Mononuclear cell (primary cell): ENCODE results near the gene METTL21A. TPM values are rescaled to one million over a fixed set of nuclear protein-coding genes. Genes with fewer than 3 reads are reported as not detected.
A peak's percentile ranks its signal among the peaks of the same experiment; 100 is the strongest.

Source experiments
- H3K27me3 ChIP-seq: 2 replicates; pipeline ENCODE4 v1.6.0; 2011; ENCODE audit warnings: low read length, control low read depth; ENCODE audit not compliant: insufficient read depth
- H3K4me1 ChIP-seq: 2 replicates; pipeline ENCODE4 v1.5.1; 2011; ENCODE audit warnings: mild to moderate bottlenecking, low read length, control low read depth; ENCODE audit not compliant: insufficient read depth
- H3K4me3 ChIP-seq: 2 replicates; pipeline ENCODE4 v1.5.1; 2011; ENCODE audit warnings: mild to moderate bottlenecking, low read length, moderate library complexity
- H3K9me3 ChIP-seq: 2 replicates; pipeline ENCODE4 v1.5.1; 2011; ENCODE audit warnings: low read depth, mild to moderate bottlenecking, control low read depth, low read length
- total RNA-seq: library from RNA; depleted of rRNA; stranded (reverse); fragments of >200 nt; gene quantifications from one replicate; pipeline ENCODE4 v1.2.3, GENCODE V29; 2012

Gene METTL21A
- total RNA-seq, 1 donor: 13.2 TPM

DNA sequence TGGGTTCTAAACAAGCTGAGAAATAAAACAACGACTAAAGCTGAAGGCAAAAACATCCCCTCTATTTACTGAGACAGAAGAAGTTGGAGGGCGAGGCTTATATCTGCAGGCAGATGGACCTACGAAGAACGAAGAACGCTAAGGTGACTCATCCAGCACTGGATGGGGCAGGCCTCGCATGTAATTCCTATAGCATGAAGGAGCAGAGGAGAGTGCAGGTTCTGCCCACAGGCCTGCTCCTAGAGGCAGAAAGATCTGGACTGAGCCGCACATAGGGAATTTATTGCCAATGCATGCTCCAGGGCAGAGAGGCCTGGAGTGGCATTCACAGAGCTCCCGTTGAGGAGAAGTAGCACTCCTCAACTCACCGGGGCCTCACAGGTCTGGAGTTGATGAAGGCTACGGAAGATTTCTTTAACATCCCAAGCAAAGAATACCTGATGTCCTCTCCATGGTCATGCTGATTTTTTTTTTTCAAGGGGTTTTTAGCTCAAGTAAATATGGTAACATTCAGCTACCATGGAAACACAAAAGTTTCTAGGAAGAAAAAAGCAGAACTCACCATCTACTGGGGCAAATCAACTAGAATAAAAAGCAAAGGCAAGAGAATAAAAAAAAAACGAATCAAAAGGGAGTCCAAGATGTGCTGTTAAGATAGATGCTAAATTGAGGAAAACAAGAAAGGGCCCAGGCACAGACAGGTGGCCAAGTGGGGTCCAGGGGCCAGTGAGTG lies 10.4 kb upstream of the METTL21A start:
- H3K4me1 ChIP-seq: peaks cover 38% of the 10 kb centered on the region
- no peaks in the 10 kb centered on the region for H3K27me3 ChIP-seq
- H3K4me3 ChIP-seq: no peak overlapping the region
- no peaks in the 10 kb centered on the region for H3K9me3 ChIP-seq

GRCh38 chr2:207633686-207634085 lies 8.5 kb upstream of the METTL21A start:
- H3K9me3 ChIP-seq: no peaks in the 10 kb centered on the region
- no peaks in the 10 kb centered on the region for H3K27me3 ChIP-seq
- no peak overlapping the region for H3K4me3 ChIP-seq
- peaks cover 41% of the 10 kb centered on the region for H3K4me1 ChIP-seq

DNA sequence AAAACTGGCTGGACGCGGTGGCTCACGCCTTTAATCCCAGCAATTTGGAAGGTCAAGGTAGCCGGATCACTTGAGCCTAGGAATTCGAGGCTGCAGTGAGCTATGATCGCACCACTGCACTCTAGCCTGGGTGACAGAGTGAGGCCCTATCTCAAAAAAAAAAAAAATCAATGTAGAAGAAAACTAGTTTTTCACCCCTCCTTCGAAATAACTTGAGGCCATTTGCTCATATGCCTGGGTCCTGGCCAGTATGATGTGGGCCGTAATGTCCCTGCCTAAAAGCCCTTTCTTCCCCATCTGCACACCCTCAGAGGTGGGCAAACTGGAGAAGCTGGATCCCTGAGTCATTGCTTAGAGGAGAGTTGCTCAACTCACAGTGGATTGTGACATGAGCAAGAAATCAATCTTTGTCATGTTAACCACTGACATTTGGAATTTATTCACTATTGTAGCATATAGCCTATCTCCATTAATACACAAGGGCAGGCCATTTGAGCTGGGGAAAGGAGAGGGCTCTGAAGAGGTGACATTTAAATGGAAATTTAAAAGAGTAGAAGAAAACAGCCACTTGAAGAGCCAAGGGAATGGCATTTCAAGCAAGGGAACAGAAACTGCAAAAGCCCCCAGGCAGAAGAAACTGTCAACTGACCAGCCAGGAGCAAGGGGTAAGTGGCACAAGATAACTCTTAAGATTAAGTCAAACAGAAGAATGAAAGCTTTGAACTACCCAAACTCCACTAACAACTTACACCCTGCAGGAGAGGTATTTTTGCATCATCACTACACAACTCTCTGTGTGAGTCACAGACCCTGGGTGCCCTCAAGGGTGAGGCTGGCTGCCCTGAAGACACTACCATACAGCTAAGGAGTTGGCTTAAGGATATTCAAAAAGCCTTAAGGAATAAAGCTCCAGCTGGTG lies 7.6 kb upstream of the METTL21A start:
- Histone ChIP-seq H3K9me3 (no peaks in the 10 kb centered on the region), H3K27me3 (no peaks in the 10 kb centered on the region), H3K4me1 (peaks cover 41% of the 10 kb centered on the region), H3K4me3 (no peak overlapping the region)

DNA sequence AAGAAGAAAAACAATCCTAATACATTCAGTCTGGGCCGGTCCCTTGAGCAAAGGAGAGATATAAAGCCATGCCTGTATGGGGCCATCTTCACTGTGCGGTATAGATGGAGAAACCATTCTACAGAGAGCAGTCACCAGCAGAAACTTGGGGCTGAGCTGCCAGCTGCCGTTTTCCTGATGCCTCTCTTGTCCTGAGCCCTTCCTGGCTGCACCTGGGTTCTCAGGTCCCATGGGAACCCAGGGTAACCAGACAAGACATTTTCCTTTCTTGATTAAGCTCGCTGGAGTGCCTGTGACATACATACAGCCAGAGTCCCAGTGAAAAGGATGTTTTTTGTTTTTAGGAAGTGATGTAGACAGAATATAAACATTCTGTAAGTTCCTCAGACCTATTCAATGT lies 5.3 kb upstream of the METTL21A start:
- Histone ChIP-seq H3K4me3 (no peak overlapping the region), H3K9me3 (no peaks in the 10 kb centered on the region), H3K4me1 (peaks cover 44% of the 10 kb centered on the region), H3K27me3 (no peaks in the 10 kb centered on the region)

GRCh38 chr2:207629553-207629952 lies 4.4 kb upstream of the METTL21A start:
- no peaks in the 10 kb centered on the region for H3K27me3 ChIP-seq
- peaks cover 42% of the 10 kb centered on the region for H3K4me1 ChIP-seq
- no peaks in the 10 kb centered on the region for H3K9me3 ChIP-seq
- no peak overlapping the region for H3K4me3 ChIP-seq

DNA sequence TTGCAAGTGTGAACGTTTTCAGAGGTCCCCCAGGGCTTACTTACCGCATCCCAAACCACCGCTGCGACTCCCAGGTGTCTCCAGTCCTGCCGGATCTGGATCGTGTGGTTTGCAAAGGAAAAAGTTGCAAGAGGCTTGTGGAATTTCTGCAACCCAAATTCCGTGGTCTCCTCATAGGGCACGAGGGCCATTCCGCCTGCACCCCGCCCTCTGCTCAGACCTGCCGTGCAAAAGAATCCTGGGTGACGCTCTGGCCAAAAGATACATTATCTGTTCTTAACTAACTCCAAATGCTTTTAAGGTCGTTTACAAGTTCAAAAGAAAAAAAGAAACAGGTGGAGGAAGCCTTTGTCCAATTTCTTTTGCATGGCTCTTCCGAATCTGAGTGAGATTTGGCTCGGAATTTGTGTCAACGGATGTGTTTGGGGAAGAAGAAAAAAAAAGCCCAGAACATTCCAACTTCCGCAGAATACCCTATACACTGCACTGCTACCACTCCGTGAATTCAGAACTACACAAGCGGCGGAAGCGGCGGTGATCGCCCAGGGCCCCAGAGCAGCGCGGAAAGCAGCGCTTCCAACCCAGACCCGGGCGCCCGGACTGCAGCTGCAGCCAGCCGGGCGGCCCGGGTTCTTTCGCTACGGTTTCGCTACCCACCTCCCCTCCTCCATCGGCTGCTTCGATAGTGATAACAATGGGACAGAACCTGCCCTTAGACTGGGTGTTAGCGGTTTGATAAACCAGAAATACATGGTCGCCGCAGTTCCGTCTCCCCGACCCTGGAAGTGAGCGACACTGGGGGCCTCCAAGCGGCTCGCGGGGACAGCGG lies 795 bp downstream of the METTL21A start:
- Histone ChIP-seq H3K4me1 (peaks cover 62% of the 10 kb centered on the region), H3K27me3 (no peaks in the 10 kb centered on the region), H3K4me3 (peak overlapping the region; percentile 88), H3K9me3 (no peaks in the 10 kb centered on the region)

DNA sequence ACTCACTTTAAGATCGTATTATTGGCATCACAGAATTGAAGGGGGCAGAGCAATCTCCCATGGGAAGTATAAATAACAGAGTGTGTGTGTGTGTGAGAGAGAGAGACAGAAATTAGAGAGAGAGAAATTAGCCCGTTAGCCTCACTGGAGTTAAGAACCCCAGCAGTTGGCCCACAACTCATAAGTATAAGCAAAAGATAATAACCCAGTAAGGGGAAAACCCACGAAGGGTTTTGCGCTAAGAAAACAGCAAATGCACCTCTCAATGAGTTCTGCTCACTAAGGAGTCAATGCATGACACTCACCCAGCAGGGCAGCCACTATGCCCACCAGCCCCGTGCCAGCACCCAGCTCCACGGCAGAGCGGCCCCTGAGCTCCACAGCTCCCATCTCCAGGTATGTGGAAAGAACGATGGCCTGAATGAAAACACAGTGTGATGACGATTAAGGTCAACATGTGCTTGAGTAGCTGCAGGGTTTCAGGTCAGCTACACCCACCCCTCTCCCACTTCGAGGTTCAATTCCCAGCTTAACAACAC lies 3.6 kb downstream of the METTL21A start:
- Histone ChIP-seq H3K9me3 (no peaks in the 10 kb centered on the region), H3K4me1 (peaks cover 63% of the 10 kb centered on the region), H3K27me3 (no peaks in the 10 kb centered on the region), H3K4me3 (no peak overlapping the region)

GRCh38 chr2:207619764-207620203 lies 5.4 kb downstream of the METTL21A start:
- no peak overlapping the region for H3K4me3 ChIP-seq
- no peaks in the 10 kb centered on the region for H3K27me3 ChIP-seq
- peaks cover 55% of the 10 kb centered on the region for H3K4me1 ChIP-seq
- H3K9me3 ChIP-seq: no peaks in the 10 kb centered on the region

DNA sequence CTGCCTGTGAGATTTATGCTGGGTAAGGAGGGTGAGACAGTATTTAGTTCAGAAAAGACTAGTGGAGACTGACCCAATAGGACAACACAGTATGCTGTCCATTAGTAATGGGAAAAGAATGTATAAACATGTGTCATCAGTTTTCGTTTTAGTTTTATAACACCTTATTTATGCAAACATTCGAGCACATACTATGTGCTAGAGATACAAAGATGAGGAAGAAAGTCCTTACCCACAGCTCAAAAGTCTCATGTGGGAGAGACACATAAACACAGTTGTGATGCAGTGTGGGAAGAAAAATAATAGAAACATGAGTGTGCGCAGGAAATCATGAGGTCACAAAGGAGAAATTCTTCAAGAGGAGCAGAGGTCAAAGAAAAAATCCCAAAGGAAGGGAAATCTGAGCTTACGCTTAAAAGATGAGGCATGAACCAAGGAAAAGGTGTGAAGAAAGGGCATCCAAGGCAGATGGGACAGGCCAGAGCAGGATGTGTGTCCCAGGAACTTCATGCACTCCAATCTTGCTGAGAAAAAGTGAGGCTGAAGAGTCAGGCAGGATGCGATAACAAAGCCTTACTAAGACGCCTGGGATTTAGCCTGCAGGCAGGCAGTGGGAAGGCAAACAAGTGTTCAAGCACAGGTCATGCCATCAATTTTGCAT lies 8.1 kb downstream of the METTL21A start:
- Histone ChIP-seq H3K27me3 (no peaks in the 10 kb centered on the region), H3K4me1 (peaks cover 34% of the 10 kb centered on the region), H3K4me3 (no peak overlapping the region), H3K9me3 (no peaks in the 10 kb centered on the region)

DNA sequence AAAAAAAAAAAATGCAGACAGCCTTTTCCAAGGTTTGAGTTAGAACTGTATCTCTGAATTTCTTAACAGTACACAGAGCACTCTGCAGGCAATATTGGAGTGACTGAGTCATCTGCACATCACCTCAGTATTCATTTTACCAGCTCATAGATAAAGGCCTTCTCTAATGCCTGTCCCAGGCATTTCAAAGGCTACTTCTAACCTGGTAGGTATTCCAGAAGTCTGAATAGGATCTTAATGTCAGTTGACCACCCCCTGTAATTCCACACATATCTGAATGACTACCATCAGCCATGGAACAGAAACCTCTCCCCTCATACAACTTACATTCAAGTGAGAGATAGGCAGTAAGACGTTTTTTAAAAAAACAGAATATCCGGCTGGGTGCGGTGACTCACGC lies 9.0 kb downstream of the METTL21A start:
- Histone ChIP-seq H3K9me3 (no peaks in the 10 kb centered on the region), H3K27me3 (no peaks in the 10 kb centered on the region), H3K4me3 (no peak overlapping the region), H3K4me1 (peaks cover 24% of the 10 kb centered on the region)

DNA sequence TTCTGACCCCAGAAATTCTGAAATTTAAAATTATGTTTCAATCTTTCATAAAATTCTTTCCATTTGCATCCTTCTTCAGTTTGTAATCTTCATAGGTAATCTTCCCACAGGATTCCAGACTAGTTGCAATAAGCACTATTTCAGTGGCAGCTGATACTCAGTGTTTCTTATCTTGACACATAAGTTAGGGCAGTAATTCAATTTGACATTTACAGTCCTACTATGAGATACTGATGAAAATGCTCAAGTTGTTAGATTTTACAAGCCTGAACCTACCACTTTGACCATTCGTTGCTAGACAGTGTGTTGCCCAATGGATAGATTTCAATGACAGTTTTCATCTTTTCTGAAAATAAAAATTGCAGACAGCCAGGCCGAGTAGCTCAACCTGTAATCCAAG lies 10.4 kb downstream of the METTL21A start:
- H3K27me3 ChIP-seq: no peaks in the 10 kb centered on the region
- peaks cover 12% of the 10 kb centered on the region for H3K4me1 ChIP-seq
- H3K9me3 ChIP-seq: no peaks in the 10 kb centered on the region
- no peak overlapping the region for H3K4me3 ChIP-seq

DNA sequence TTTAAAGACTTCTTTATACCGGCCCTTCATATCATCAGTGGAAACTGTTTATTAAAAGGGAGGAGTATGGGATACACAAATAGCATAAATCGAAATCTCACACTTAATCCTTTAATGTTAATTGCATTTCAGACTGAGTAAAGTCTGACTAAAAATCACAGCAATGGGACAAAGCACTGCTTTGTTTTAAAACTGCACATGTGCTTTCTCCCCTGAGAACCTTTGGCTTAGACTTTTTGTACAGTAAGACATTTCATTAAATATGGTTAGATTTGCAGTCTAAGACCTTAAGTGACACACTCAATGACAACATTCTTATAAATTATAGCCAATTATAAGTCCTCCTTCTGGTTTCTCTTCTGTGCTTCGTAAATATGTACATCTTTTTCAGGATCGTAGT lies 12.5 kb downstream of the METTL21A start:
- Histone ChIP-seq H3K27me3 (no peaks in the 10 kb centered on the region), H3K4me1 (no peaks in the 10 kb centered on the region), H3K4me3 (no peak overlapping the region)

GRCh38 chr2:207606829-207607228 lies 18.4 kb downstream of the METTL21A start:
- Histone ChIP-seq H3K4me3 (no peak overlapping the region), H3K9me3 (no peaks in the 10 kb centered on the region), H3K4me1 (no peaks in the 10 kb centered on the region), H3K27me3 (no peaks in the 10 kb centered on the region)

More for the DNA sequence above, 12.5 kb downstream of the METTL21A start:
- H3K9me3 ChIP-seq: no peaks in the 10 kb centered on the region

DNA sequence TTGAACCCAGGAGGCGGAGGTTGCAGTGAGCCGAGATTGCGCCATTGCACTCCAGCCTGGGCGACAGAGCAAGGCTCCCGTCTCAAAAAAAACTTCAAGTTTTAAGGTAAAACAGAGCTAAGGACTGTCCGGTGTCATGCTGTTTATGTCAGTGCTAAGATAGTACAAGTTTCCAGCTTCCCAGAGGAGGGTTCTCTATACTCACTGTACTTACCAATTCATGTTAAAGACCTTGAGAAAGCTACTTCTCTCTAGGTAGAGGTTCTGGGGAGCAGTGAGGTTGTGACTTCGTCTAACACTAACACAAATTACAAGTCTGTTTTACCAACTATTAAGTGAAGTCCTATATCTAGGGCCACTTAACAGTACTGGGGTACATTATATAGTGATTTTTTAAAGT lies 18.8 kb downstream of the METTL21A start:
- Histone ChIP-seq H3K9me3 (no peaks in the 10 kb centered on the region), H3K4me1 (no peaks in the 10 kb centered on the region), H3K27me3 (no peaks in the 10 kb centered on the region), H3K4me3 (no peak overlapping the region)
